Thyroid gland (tissue), 4 donors: Measurements from ENCODE around the gene NKX1-2.

Experiments used
- CTCF ChIP-seq, 6 experiments: fragments of 200-600 bp in 3 of 6; fragments of 450-650 bp in 3 of 6; sonication (generic) in 3 of 6; IDR thresholded peaks; one replicate each; pipeline ENCODE4 v1.5.1; 2016 to 2019; ENCODE audit warnings: antibody characterized with exemption in 6 of 6, mild to moderate bottlenecking in 2 of 6, inconsistent platforms in 1 of 6, moderate library complexity in 1 of 6
- POLR2A ChIP-seq, 2 donors: fragments of 450-650 bp; IDR thresholded peaks; one replicate each; pipeline ENCODE4 v1.6.1; 2017; ENCODE audit warnings: antibody characterized with exemption in 2 of 2, mild to moderate bottlenecking in 2 of 2, moderate library complexity in 1 of 2

GRCh38 chr10:124462348-124462695 is 12.5 kb upstream of the NKX1-2 start:
- no peak for TF ChIP-seq CTCF (IDR thresholded peaks at IDR 0.05)
- TF ChIP-seq POLR2A (IDR thresholded peaks at IDR 0.05), result no peak
